ENCODE results near the gene NAV2. TPM values are rescaled to one million over a fixed set of nuclear protein-coding genes. Genes with fewer than 3 reads are reported as not detected.

NAV2 gene
- total RNA-seq, 4 donors from 2014 or later = 9.1 to 34.7 (median 22.2) TPM

GRCh38 chr11:19724765-19725164 is 12.1 kb downstream of the NAV2 start:
- no peak for DNase-seq (ENCODE audit: low spot score in 2 of 2)
- H3K27me3 ChIP-seq = no peaks in the 10 kb centered on the region
- no peaks in the 10 kb centered on the region for H3K36me3 ChIP-seq
- 82% methylated on average over 2 of the region's 2 CpGs for WGBS
- H3K4me3 ChIP-seq = no peak overlapping the region
- H3K27ac ChIP-seq = peak overlapping the region; percentile 11
- no peaks in the 10 kb centered on the region for H3K9me3 ChIP-seq
- peaks cover 28% of the 10 kb centered on the region for H3K4me1 ChIP-seq
- no peak for TF ChIP-seq POLR2AphosphoS5 (IDR thresholded peaks at IDR 0.05)
- no peak for TF ChIP-seq EP300 (IDR thresholded peaks at IDR 0.05)
- no peak for TF ChIP-seq POLR2A (IDR thresholded peaks at IDR 0.05)
- TF ChIP-seq, protein P1, sequence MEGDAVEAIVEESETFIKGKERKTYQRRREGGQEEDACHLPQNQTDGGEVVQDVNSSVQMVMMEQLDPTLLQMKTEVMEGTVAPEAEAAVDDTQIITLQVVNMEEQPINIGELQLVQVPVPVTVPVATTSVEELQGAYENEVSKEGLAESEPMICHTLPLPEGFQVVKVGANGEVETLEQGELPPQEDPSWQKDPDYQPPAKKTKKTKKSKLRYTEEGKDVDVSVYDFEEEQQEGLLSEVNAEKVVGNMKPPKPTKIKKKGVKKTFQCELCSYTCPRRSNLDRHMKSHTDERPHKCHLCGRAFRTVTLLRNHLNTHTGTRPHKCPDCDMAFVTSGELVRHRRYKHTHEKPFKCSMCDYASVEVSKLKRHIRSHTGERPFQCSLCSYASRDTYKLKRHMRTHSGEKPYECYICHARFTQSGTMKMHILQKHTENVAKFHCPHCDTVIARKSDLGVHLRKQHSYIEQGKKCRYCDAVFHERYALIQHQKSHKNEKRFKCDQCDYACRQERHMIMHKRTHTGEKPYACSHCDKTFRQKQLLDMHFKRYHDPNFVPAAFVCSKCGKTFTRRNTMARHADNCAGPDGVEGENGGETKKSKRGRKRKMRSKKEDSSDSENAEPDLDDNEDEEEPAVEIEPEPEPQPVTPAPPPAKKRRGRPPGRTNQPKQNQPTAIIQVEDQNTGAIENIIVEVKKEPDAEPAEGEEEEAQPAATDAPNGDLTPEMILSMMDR (IDR thresholded peaks at IDR 0.05) = no peak

DNA sequence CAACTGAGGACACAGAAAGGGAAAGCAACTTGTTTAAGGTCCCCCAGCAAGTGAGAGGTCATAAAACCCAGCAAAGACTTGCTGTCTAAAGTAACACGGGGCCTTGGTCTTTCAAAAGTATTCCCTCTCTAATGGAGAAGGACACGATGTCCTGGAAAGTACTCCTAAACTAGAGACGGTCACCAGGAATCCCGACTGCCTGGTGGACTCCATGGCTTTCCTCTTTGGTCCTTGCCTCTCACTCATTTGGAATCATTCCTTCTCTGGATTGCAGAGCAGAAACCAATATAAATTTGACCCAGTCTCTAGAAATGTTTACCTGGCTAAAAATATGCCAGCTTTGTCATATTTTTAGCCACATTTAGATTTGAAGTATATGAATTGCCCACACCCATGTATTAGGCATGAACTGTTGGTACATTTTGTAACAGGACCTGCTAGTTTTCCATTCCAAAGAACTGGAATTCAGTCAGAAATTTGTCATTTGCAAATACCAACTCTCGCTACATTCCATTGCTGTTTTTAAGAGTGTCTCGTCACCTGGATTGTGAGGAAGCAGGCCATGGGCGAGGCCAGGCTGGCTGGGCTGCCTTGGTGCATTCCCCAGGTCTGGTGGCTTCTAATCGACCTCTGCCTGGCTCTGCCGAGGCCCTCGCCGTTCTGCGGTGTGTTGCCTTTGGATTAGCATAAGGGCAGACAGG is 12.9 kb downstream of the NAV2 start:
- Histone ChIP-seq H3K27me3 (no peaks in the 10 kb centered on the region), H3K9me3 (no peaks in the 10 kb centered on the region), H3K4me1 (peaks cover 28% of the 10 kb centered on the region), H3K36me3 (no peaks in the 10 kb centered on the region), H3K27ac (peak overlapping the region; percentile 36), H3K4me3 (no peak overlapping the region)
- TF ChIP-seq POLR2A (IDR thresholded peaks at IDR 0.05) (no peak), POLR2AphosphoS5 (IDR thresholded peaks at IDR 0.05) (no peak), EP300 (IDR thresholded peaks at IDR 0.05) (no peak)
- TF ChIP-seq, protein P1 (IDR thresholded peaks at IDR 0.05) = no peak
- DNase-seq (ENCODE audit: low spot score in 2 of 2) = no peak
- WGBS = 63% methylated on average over 12 of the region's 12 CpGs

- H3K9me3 ChIP-seq = no peaks in the 10 kb centered on the region
- TF ChIP-seq POLR2AphosphoS5 (IDR thresholded peaks at IDR 0.05) = no peak
- TF ChIP-seq, protein P1 (IDR thresholded peaks at IDR 0.05) = no peak
- no peak for TF ChIP-seq EP300 (IDR thresholded peaks at IDR 0.05)
- no peak for TF ChIP-seq POLR2A (IDR thresholded peaks at IDR 0.05)
- H3K36me3 ChIP-seq = no peaks in the 10 kb centered on the region
- H3K27ac ChIP-seq = no peak overlapping the region
- 90% methylated on average over 1 of the region's 1 CpG for WGBS
- H3K4me3 ChIP-seq = no peak overlapping the region
- no peaks in the 10 kb centered on the region for H3K27me3 ChIP-seq
- DNase-seq (ENCODE audit: low spot score in 2 of 2) = no peak
- H3K4me1 ChIP-seq = peaks cover 28% of the 10 kb centered on the region
Observed at GRCh38 chr11:19727246-19727645, 14.6 kb downstream of the NAV2 start.

DNA sequence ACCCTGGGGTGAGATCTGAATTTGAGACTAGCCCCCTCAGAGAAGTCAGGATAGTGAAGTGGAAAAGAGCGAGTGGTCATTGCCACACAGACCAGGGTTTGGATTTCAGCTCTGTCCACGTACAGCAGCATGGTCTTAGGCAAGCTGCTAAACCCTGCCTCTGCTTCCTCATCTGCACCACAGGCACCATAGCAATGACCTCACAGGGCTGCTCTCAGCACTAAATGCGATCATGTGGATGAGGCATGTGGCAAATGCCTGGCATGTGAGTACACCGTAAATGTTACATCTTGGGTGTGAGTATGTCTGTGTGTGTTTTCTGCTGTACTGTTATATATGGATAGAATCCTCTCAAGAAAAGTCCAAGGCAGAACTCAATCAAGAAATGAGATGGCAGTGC is 15.8 kb downstream of the NAV2 start:
- TF ChIP-seq POLR2A (IDR thresholded peaks at IDR 0.05) (no peak), POLR2AphosphoS5 (IDR thresholded peaks at IDR 0.05) (no peak), EP300 (IDR thresholded peaks at IDR 0.05) (no peak)
- TF ChIP-seq, protein P1 (IDR thresholded peaks at IDR 0.05) = no peak
- no peak for DNase-seq (ENCODE audit: low spot score in 2 of 2)
- Histone ChIP-seq H3K27me3 (no peaks in the 10 kb centered on the region), H3K27ac (no peak overlapping the region), H3K36me3 (no peaks in the 10 kb centered on the region), H3K9me3 (no peaks in the 10 kb centered on the region), H3K4me3 (no peak overlapping the region), H3K4me1 (peaks cover 19% of the 10 kb centered on the region)
- 87% methylated on average over 4 of the region's 4 CpGs for WGBS

DNA sequence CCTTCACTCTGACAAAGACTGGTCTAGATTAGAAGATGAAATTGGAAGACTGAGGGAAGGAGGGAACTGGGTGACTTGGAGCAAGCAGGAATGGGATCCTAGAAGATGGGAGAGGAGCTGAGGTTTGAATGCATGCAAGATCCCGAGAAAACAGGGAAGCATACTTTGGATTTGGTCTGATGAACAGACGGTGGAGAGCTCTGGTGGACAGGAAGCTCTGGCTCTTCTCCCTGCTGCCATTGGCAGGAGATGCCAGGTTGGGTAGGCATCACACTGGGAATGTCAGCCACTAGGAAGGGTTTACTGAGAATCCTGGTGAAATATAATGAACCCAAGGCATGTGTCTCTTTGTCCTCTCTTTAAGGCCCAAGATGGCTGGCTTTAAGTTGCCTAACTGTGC is 16.5 kb downstream of the NAV2 start:
- no peak for DNase-seq (ENCODE audit: low spot score in 2 of 2)
- WGBS = 95% methylated on average over 2 of the region's 2 CpGs

More for the DNA sequence above, 16.5 kb downstream of the NAV2 start:
- Histone ChIP-seq H3K27me3 (no peaks in the 10 kb centered on the region), H3K4me1 (peaks cover 12% of the 10 kb centered on the region), H3K4me3 (no peak overlapping the region), H3K36me3 (no peaks in the 10 kb centered on the region), H3K9me3 (no peaks in the 10 kb centered on the region), H3K27ac (no peak overlapping the region)
- no peak for TF ChIP-seq POLR2AphosphoS5 (IDR thresholded peaks at IDR 0.05)
- no peak for TF ChIP-seq POLR2A (IDR thresholded peaks at IDR 0.05)
- no peak for TF ChIP-seq EP300 (IDR thresholded peaks at IDR 0.05)
- TF ChIP-seq, protein P1 (IDR thresholded peaks at IDR 0.05) = no peak
